ENCODE measurements around the gene STARD13.

STARD13 gene

GRCh38 chr13:33174491-33174890, 111.1 kb downstream of the STARD13 start:
- TF ChIP-seq YY1 (IDR thresholded peaks at IDR 0.05; ENCODE audit: insufficient read depth, insufficient read length) (no peak), SUZ12 (IDR thresholded peaks at IDR 0.05; ENCODE audit: extremely low read depth, insufficient read depth, insufficient read length) (no peak)
- H3K4me3 ChIP-seq (ENCODE audit: insufficient read length, low read depth): no peak overlapping the region
- no peaks in the 10 kb centered on the region for H3K9me3 ChIP-seq (ENCODE audit: insufficient read depth, low read length)
- DNase-seq (ENCODE audit: low read depth, low spot score): no peak
- H3K36me3 ChIP-seq (ENCODE audit: insufficient read depth, insufficient read length, low read length): no peaks in the 10 kb centered on the region
- H3K9ac ChIP-seq (ENCODE audit: insufficient read length, low read depth): no peak overlapping the region
- H3K4me1 ChIP-seq (ENCODE audit: insufficient read depth, insufficient read length): no peaks in the 10 kb centered on the region
- H3K27me3 ChIP-seq (ENCODE audit: insufficient read depth, insufficient read length): no peaks in the 10 kb centered on the region

- Histone ChIP-seq H3K27me3 (ENCODE audit: insufficient read depth, insufficient read length) (no peaks in the 10 kb centered on the region), H3K4me3 (ENCODE audit: insufficient read length, low read depth) (no peak overlapping the region), H3K36me3 (ENCODE audit: insufficient read depth, insufficient read length, low read length) (no peaks in the 10 kb centered on the region), H3K4me1 (ENCODE audit: insufficient read depth, insufficient read length) (no peaks in the 10 kb centered on the region), H3K9me3 (ENCODE audit: insufficient read depth, low read length) (no peaks in the 10 kb centered on the region), H3K9ac (ENCODE audit: insufficient read length, low read depth) (no peak overlapping the region)
- TF ChIP-seq SUZ12 (IDR thresholded peaks at IDR 0.05; ENCODE audit: extremely low read depth, insufficient read depth, insufficient read length) (no peak), YY1 (IDR thresholded peaks at IDR 0.05; ENCODE audit: insufficient read depth, insufficient read length) (no peak), ZNF274 (IDR thresholded peaks at IDR 0.05; ENCODE audit: low read depth, low read length) (no peak)
- no peak for DNase-seq (ENCODE audit: low read depth, low spot score)
Observed at GRCh38 chr13:33172911-33173310, 112.6 kb downstream of the STARD13 start.

DNA sequence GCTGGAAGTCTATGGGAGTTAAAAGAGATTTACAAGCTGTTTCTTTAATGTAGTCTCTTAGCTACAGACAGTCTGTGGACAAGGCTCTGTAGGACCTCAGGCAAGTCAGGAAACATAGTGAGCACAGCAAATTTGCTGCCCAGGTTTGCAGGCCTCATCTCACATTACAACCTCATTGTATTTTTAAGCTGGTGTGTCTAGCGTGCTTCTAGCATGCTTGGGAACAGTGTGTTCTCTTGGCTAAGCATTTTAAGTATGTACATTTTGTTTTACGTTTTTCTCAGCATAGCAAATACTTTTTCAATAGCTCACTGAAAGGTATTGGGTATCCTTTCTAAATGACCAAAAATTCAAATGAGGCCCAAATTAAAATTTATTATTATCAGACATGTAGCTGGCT, 113.2 kb downstream of the STARD13 start:
- no peak for DNase-seq (ENCODE audit: low read depth, low spot score)
- no peaks in the 10 kb centered on the region for H3K9me3 ChIP-seq (ENCODE audit: insufficient read depth, low read length)
- no peak overlapping the region for H3K9ac ChIP-seq (ENCODE audit: insufficient read length, low read depth)
- no peaks in the 10 kb centered on the region for H3K36me3 ChIP-seq (ENCODE audit: insufficient read depth, insufficient read length, low read length)
- no peak overlapping the region for H3K4me3 ChIP-seq (ENCODE audit: insufficient read length, low read depth)
- no peaks in the 10 kb centered on the region for H3K27me3 ChIP-seq (ENCODE audit: insufficient read depth, insufficient read length)
- TF ChIP-seq SUZ12 (IDR thresholded peaks at IDR 0.05; ENCODE audit: extremely low read depth, insufficient read depth, insufficient read length) (no peak), YY1 (IDR thresholded peaks at IDR 0.05; ENCODE audit: insufficient read depth, insufficient read length) (no peak), ZNF274 (IDR thresholded peaks at IDR 0.05; ENCODE audit: low read depth, low read length) (no peak)
- H3K4me1 ChIP-seq (ENCODE audit: insufficient read depth, insufficient read length): no peaks in the 10 kb centered on the region

- no peak overlapping the region for H3K9ac ChIP-seq (ENCODE audit: insufficient read length, low read depth)
- H3K27me3 ChIP-seq (ENCODE audit: insufficient read depth, insufficient read length): no peaks in the 10 kb centered on the region
- no peak for TF ChIP-seq SUZ12 (IDR thresholded peaks at IDR 0.05; ENCODE audit: extremely low read depth, insufficient read depth, insufficient read length)
- TF ChIP-seq ZNF274 (IDR thresholded peaks at IDR 0.05; ENCODE audit: low read depth, low read length): no peak
- TF ChIP-seq YY1 (IDR thresholded peaks at IDR 0.05; ENCODE audit: insufficient read depth, insufficient read length): no peak
- no peak for DNase-seq (ENCODE audit: low read depth, low spot score)
- no peaks in the 10 kb centered on the region for H3K9me3 ChIP-seq (ENCODE audit: insufficient read depth, low read length)
- no peaks in the 10 kb centered on the region for H3K4me1 ChIP-seq (ENCODE audit: insufficient read depth, insufficient read length)
- H3K4me3 ChIP-seq (ENCODE audit: insufficient read length, low read depth): no peak overlapping the region
- peaks cover 7% of the 10 kb centered on the region for H3K36me3 ChIP-seq (ENCODE audit: insufficient read depth, insufficient read length, low read length)
Observed at GRCh38 chr13:33169273-33169980, 116.1 kb downstream of the STARD13 start.

GRCh38 chr13:33168321-33168960, 117.1 kb downstream of the STARD13 start:
- H3K36me3 ChIP-seq (ENCODE audit: insufficient read depth, insufficient read length, low read length): peaks cover 7% of the 10 kb centered on the region

GRCh38 chr13:33167491-33167890, 118.1 kb downstream of the STARD13 start:
- no peak overlapping the region for H3K9ac ChIP-seq (ENCODE audit: insufficient read length, low read depth)
- H3K4me1 ChIP-seq (ENCODE audit: insufficient read depth, insufficient read length): no peaks in the 10 kb centered on the region
- DNase-seq (ENCODE audit: low read depth, low spot score): no peak
- no peaks in the 10 kb centered on the region for H3K27me3 ChIP-seq (ENCODE audit: insufficient read depth, insufficient read length)
- no peaks in the 10 kb centered on the region for H3K9me3 ChIP-seq (ENCODE audit: insufficient read depth, low read length)
- no peak overlapping the region for H3K4me3 ChIP-seq (ENCODE audit: insufficient read length, low read depth)
- TF ChIP-seq SUZ12 (IDR thresholded peaks at IDR 0.05; ENCODE audit: extremely low read depth, insufficient read depth, insufficient read length) (no peak), YY1 (IDR thresholded peaks at IDR 0.05; ENCODE audit: insufficient read depth, insufficient read length) (no peak), ZNF274 (IDR thresholded peaks at IDR 0.05; ENCODE audit: low read depth, low read length) (no peak)
- H3K36me3 ChIP-seq (ENCODE audit: insufficient read depth, insufficient read length, low read length): peaks cover 7% of the 10 kb centered on the region

More at GRCh38 chr13:33168321-33168960, 117.1 kb downstream of the STARD13 start:
- no peaks in the 10 kb centered on the region for H3K4me1 ChIP-seq (ENCODE audit: insufficient read depth, insufficient read length)
- no peaks in the 10 kb centered on the region for H3K27me3 ChIP-seq (ENCODE audit: insufficient read depth, insufficient read length)
- no peak for DNase-seq (ENCODE audit: low read depth, low spot score)
- TF ChIP-seq YY1 (IDR thresholded peaks at IDR 0.05; ENCODE audit: insufficient read depth, insufficient read length): no peak
- H3K4me3 ChIP-seq (ENCODE audit: insufficient read length, low read depth): no peak overlapping the region
- no peak overlapping the region for H3K9ac ChIP-seq (ENCODE audit: insufficient read length, low read depth)
- H3K9me3 ChIP-seq (ENCODE audit: insufficient read depth, low read length): no peaks in the 10 kb centered on the region

- Histone ChIP-seq H3K36me3 (ENCODE audit: insufficient read depth, insufficient read length, low read length) (peaks cover 7% of the 10 kb centered on the region), H3K4me3 (ENCODE audit: insufficient read length, low read depth) (no peak overlapping the region), H3K9ac (ENCODE audit: insufficient read length, low read depth) (no peak overlapping the region), H3K4me1 (ENCODE audit: insufficient read depth, insufficient read length) (no peaks in the 10 kb centered on the region), H3K27me3 (ENCODE audit: insufficient read depth, insufficient read length) (no peaks in the 10 kb centered on the region), H3K9me3 (ENCODE audit: insufficient read depth, low read length) (0 out of 2 replicates have a peak, but pooled peaks cover 5% of the 10 kb centered on the region)
- no peak for DNase-seq (ENCODE audit: low read depth, low spot score)
- no peak for TF ChIP-seq ZNF274 (IDR thresholded peaks at IDR 0.05; ENCODE audit: low read depth, low read length)
- TF ChIP-seq SUZ12 (IDR thresholded peaks at IDR 0.05; ENCODE audit: extremely low read depth, insufficient read depth, insufficient read length): no peak
- no peak for TF ChIP-seq YY1 (IDR thresholded peaks at IDR 0.05; ENCODE audit: insufficient read depth, insufficient read length)
Observed at GRCh38 chr13:33165787-33166186, 119.8 kb downstream of the STARD13 start.

Data from NT2/D1 (cell line).